ENCODE results near the gene AGMO. TPM values are rescaled to one million over a fixed set of nuclear protein-coding genes. Genes with fewer than 3 reads are reported as not detected.
A peak's percentile ranks its signal among the peaks of the same experiment; 100 is the strongest.
"Not testable (repeated sequence)": the region's sequence is repeated elsewhere in the genome, so short reads cannot be mapped to it uniquely, and the experiment has no call there.

The AGMO gene
- polyA plus RNA-seq, 10 donors: 0.20 to 0.71 (median 0.38) TPM

GRCh38 chr7:15560968-15561367, 847 bp downstream of the AGMO start:
- no peak for DNase-seq

- DNase-seq: no peak
These were observed 2.3 kb downstream of the AGMO start for GRCh38 chr7:15559416-15559928.

- no peak for DNase-seq
These were observed 3.1 kb downstream of the AGMO start for GRCh38 chr7:15558756-15559155.

GRCh38 chr7:15557686-15558085, 4.1 kb downstream of the AGMO start:
- no peak for DNase-seq

- no peak for DNase-seq
These were observed 4.6 kb downstream of the AGMO start for GRCh38 chr7:15557186-15557585.

DNA sequence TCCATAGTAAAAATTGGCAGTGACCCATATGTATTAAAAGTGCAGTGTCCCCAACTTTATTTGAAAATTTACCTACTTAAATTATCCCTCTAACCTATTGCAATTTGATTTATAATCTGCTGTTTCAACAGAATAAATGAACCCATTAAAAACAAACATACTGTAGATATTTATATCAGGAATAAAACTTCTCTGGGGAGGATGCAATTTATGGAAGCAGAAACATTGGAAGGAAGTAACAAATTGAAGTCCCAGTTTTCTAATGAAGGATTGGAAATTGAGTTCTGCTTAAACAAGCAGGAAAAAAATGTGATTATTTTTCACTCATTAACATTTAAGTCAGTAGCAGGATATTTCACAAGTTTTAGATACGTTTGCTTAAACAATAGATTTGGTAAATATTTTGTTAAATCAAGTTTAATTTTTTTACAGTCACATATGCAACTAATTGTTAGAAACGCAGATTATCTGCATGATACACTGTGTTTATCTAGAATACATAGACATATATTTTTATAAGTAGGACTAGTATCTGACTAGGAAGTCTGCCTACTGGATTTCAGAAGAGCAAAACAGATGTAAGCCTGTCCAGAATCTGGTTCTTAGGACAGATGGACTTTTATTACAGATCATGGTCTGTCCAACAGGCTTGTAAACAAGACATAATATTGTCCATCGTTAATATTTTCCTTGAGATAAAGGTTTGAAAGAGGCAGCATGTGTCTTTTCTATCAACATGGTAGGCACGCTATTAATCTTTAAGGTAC, 5.3 kb downstream of the AGMO start:
- peak in 1 of 3 donors; percentile 53 for DNase-seq

DNA sequence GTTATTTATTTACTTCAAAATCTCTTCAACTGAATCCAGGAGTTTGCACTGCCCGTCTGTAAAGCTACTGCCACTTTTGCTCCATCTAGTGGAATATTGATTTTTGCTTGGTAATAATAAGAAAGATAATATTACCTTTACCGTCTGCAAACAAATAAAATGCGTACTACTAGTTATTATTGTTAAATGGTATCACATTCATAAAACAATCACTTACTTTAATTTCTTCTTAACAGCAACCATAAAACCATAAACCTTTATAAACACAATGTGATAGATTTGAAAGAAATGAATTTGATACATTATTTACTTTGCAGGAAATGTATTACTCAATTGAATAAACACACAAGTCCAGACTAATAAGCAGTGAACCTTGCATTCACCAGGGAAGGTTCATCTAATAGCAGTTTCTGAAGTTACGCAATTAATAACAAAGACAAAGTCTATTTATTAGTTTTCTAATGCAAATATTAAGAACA, 6.4 kb downstream of the AGMO start:
- DNase-seq: peak in 2 of 3 donors; percentile 38 to 73

DNA sequence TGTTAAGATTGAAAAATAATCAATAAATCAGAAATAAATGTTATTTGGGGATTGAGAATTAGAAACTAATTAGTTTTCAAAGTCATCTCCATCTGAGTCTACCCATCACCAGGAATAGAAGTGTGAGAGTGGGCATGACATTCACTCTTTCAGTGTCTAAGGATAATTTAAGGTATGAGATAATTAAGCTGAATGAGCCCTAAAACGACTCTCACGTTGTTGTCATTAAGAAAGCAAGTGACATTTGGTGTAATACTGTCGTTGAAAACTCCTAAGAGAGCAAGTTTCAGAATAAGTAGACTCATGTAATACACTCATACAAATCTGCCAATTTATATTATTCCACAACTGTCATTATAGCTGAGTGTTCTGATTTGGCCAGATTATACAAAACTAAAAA, 7.1 kb downstream of the AGMO start:
- no peak for DNase-seq

DNA sequence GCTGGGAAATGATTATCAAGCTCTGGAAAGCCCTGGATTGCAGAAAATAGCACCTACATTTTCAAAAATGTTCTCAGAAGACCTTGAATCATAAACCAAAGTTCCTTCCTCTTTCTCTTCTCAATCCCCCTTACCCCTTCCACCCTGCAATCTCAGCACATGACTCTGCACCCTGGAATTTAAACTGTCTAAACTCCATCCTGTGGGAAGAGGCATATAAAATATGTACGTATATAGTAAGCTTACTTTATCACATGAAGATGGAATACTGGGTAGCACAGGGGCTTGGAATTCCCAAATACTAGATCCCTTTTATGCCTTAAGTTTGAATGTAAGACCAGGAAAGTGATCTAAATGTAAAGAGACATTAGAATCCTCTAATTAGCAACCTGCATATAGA, 7.7 kb downstream of the AGMO start:
- DNase-seq: peak in 1 of 3 donors; percentile 52

DNA sequence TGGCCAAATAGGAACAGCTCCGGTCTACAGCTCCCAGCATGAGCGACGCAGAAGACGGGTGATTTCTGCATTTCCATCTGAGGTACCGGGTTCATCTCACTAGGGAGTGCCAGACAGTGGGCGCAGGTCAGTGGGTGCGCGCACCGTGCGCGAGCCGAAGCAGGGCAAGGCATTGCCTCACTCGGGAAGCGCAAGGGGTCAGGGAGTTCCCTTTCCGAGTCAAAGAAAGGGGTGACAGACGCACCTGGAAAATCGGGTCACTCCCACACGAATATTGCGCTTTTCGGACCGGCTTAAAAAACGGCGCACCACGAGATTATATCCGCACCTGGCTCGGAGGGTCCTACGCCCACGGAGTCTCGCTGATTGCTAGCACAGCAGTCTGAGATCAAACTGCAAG, 14.5 kb downstream of the AGMO start:
- DNase-seq: not testable (repeated sequence)

DNA sequence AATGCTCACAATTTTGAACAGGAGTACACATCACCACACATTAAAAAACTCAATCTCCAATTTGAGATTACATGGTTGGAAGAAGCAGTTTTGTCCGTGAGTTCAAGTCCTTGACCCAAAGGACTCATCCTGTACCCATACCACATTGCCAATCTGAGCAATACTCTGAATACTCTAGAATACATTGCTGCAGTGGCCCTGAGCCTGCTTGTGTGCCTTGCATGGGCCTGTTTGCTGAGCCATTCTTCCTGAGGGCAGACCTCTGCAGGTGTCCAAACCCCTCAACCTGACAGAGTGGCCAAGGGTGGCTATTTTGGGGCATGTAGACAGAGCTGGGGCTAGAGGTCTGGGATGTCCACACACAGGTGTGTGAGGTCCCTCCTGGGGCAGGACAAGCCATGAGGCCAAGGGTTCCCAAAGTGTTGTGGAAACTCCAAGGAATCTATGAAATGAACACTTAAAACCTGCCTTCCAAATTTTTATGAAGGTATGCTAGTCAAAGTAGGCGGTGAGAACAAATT, 15.5 kb downstream of the AGMO start:
- no peak for DNase-seq

DNA sequence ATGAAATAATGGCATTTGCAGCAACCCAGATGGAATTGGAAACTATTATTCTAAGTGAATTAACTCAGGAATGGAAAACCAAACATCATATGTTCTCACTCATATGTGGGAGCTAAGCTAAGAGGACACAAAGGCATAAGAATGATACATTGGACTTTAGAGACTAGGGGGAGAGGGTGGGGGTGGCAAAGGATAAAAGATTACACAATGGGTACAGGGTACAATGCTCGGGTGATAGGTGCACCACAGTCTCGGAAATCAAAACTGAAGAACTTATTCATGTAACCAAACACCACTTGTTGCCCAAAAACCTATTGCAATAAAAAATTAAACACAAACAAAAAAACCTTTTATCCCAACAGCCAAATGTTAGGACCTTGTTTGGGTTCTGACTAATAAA, 17.8 kb downstream of the AGMO start:
- no peak for DNase-seq

DNA sequence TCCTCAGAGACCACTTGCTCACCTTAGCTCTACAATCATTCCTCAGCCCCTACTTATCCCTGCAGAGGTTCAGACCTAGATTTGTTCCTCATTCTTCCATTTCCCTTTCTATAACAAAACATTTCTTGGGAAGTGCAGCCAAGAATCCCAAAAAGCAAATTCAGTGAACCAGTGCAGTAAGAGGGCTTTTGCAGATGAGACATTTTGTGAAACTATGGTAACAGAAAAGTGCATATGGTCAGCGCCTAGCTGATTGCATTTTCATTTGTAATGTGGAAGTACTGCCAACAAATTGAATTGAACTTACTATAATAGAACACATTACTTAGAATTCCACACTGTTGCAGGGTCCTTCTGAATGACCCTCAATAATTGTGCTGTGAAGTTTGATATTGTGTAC, 18.6 kb downstream of the AGMO start:
- peak in 2 of 3 donors; percentile 54 to 73 for DNase-seq

DNA sequence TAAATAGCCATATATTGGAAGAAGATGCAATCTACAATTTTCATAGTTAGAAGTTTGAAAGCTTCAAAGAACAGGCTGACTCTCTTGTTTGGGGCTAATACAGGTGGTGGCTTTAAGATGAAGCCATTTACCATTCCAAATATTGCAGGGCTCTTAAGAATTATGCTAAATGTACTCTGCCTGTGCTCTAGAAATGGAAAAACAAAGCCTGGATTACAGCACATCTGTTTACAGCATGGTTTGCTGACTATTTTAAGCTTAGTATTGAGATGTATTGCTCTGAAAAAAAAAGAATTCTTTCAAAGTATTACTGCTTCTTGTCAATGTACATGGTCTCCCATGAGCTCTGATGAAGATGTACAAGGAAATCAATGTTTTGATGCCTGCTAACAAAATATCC, 34.2 kb downstream of the AGMO start:
- no peak for DNase-seq

- DNase-seq: no peak
These were observed 36.1 kb downstream of the AGMO start for GRCh38 chr7:15525652-15526263.

DNA sequence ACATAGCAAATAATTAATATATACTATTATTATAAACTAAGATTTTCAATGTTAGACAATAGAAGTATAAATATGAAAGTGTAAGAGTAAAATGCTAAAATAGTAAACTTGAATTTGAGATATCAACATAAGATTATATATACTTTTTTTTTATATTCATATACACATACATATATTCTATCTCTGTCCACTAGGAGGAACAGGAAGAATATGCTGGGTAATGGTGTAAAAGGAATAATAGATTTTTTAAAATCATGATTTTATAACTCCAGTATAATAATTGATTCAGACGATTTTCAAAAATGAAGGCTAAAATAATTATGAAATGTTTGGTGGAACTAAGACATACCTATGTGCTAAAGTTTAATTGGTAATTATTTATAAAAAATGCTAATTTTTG, 37.7 kb downstream of the AGMO start:
- no peak for DNase-seq

GRCh38 chr7:15517865-15518264, 44.0 kb downstream of the AGMO start:
- DNase-seq: not testable (repeated sequence)

DNA sequence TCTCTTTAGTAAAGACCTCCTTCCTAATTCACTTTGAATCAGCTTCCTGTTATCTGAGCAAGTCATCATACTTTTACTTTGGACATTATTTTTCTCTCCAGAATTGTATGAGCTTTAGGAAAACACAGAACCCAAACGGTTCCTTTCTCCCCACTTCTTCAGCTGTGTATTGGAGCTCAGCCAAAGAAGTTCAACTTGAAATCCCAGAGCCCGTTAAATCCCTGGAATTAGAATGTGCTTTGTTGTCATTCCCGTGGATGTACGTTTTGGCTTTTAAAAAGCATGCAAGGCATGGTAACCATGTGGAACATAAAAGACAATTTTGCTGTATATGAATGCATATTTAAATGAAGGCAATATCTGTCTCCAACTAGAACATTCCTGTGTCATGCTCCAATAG, 46.6 kb downstream of the AGMO start:
- peak; percentile 72 to 92 (median 83) for DNase-seq

- DNase-seq: no peak
These were observed 53.6 kb downstream of the AGMO start for GRCh38 chr7:15508258-15508657.

GRCh38 chr7:15507708-15508107, 54.1 kb downstream of the AGMO start:
- DNase-seq: peak in 1 of 3 donors; percentile 32

- DNase-seq: peak in 2 of 3 donors; percentile 52 to 89
These were observed 54.6 kb downstream of the AGMO start for GRCh38 chr7:15507171-15507570.

GRCh38 chr7:15505761-15506160, 56.1 kb downstream of the AGMO start:
- DNase-seq: no peak

DNA sequence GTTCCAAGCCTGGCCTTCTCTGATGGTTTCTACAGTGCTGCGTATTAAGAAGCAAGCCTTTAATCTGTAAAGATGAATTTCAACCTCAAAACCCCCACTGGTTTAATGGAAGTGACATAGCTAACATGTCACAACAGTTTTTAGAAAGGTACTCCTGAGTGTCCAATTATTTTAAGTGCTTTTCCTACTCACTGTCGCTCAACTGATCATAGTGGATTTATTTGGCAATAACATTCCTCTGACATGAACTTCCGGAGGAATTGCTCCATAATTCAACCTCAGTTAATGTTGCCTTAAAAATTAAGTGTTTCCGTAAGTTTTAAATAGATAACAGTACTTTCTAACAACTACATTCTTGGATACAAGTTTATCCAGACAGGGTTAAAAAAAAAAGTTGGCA, 57.5 kb downstream of the AGMO start:
- no peak for DNase-seq
